ENCODE data around the gene CPE.

The CPE gene

DNA sequence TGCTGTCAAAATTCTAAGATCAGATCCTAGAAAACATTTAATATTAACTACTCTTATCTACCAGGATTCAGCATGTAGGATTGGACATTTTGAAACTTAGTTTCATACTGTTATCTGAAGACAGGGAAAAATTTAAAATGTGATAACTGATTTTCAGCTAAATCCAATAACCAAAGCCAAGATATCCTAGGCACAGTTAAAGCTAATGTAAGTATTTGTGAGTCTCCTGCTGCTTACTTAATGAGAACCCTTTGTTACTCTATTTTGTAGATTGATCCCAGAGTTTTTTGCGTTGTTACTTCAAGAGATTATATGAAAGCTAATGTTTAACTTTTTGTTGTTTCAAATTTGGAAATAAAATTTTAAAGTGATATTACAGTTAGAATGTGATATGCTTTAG, 2.0 kb downstream of the CPE start:
- Histone ChIP-seq H3K9me3 (replicated peaks in 1 of 2; ENCODE audit: control insufficient read depth in 2 of 2, insufficient read depth in 1 of 2, low read depth in 1 of 2, low read length in 2 of 2) (no peaks in the 10 kb centered on the region), H3K23ac (ENCODE audit: low read depth, low read length, poor library complexity) (no peak overlapping the region), H3K4me2 (ENCODE audit: insufficient read depth, low read length, poor library complexity, severe bottlenecking) (no peak overlapping the region), H3K4me1 (ENCODE audit: control insufficient read depth in 2 of 2, insufficient read depth in 1 of 2, low read depth in 1 of 2, low read length in 2 of 2) (peaks cover 11 to 16% of the 10 kb centered on the region in 2 donors), H3K18ac (ENCODE audit: low read length) (no peak overlapping the region), H3K36me3 (replicated peaks in 1 of 2; ENCODE audit: control insufficient read depth in 2 of 2, insufficient read depth in 2 of 2, low read length in 2 of 2) (no peaks in the 10 kb centered on the region), H3K27me3 (ENCODE audit: control insufficient read depth in 3 of 3, insufficient read depth in 3 of 3, low read depth in 1 of 3, low read length in 3 of 3) (peaks cover 0 to 9% (median 3%) of the 10 kb centered on the region in 3 experiments), H4K91ac (ENCODE audit: low read depth, low read length, poor library complexity) (no peak overlapping the region), H2BK120ac (ENCODE audit: low read depth, low read length) (no peak overlapping the region), H2BK15ac (ENCODE audit: low read length) (no peak overlapping the region), H2BK12ac (ENCODE audit: low read length) (no peak overlapping the region), H2BK5ac (ENCODE audit: low read length) (no peak overlapping the region), H3K4ac (ENCODE audit: low read length) (no peak overlapping the region), H3K14ac (ENCODE audit: low read length) (no peak overlapping the region), H3K4me3 (ENCODE audit: low read length in 2 of 2) (no peak overlapping the region), H2AFZ (ENCODE audit: low read length) (no peak overlapping the region), H3K27ac (replicated peaks; ENCODE audit: low read length) (no peak overlapping the region), H3K79me1 (ENCODE audit: low read depth, low read length) (peaks cover 4% of the 10 kb centered on the region), H3K9ac (ENCODE audit: low read depth, low read length, poor library complexity) (no peak overlapping the region), H4K8ac (ENCODE audit: low read depth, low read length) (no peak overlapping the region), H2AK5ac (ENCODE audit: low read depth, low read length) (no peak overlapping the region)
- DNase-seq (ENCODE audit: low spot score) = no peak
- WGBS, 2 donors (ENCODE audit: extremely low coverage in 2 of 2, insufficient read length in 2 of 2, insufficient replicate concordance in 1 of 2) = no CpG with 5 or more reads among the region's 1 CpG

GRCh38 chr4:165381821-165382373, 3.1 kb downstream of the CPE start:
- no peak overlapping the region for H2AK5ac ChIP-seq (ENCODE audit: low read depth, low read length)
- no peak overlapping the region for H3K4me2 ChIP-seq (ENCODE audit: insufficient read depth, low read length, poor library complexity, severe bottlenecking)
- no peak overlapping the region for H4K91ac ChIP-seq (ENCODE audit: low read depth, low read length, poor library complexity)
- H3K79me1 ChIP-seq (ENCODE audit: low read depth, low read length) = peaks cover 4% of the 10 kb centered on the region
- no peak overlapping the region for H3K18ac ChIP-seq (ENCODE audit: low read length)
- H2AFZ ChIP-seq (ENCODE audit: low read length) = no peak overlapping the region
- H3K9me3 ChIP-seq (replicated peaks in 1 of 2; ENCODE audit: control insufficient read depth in 2 of 2, insufficient read depth in 1 of 2, low read depth in 1 of 2, low read length in 2 of 2) = no peaks in the 10 kb centered on the region
- H3K9ac ChIP-seq (ENCODE audit: low read depth, low read length, poor library complexity) = no peak overlapping the region
- no CpG with 5 or more reads among the region's 3 CpGs for WGBS, 2 donors (ENCODE audit: extremely low coverage in 2 of 2, insufficient read length in 2 of 2, insufficient replicate concordance in 1 of 2)
- H2BK15ac ChIP-seq (ENCODE audit: low read length) = no peak overlapping the region
- H3K4me1 ChIP-seq (ENCODE audit: control insufficient read depth in 2 of 2, insufficient read depth in 1 of 2, low read depth in 1 of 2, low read length in 2 of 2) = peaks cover 11 to 16% of the 10 kb centered on the region in 2 donors
- H3K14ac ChIP-seq (ENCODE audit: low read length) = no peak overlapping the region
- peak; percentile 48 for DNase-seq (ENCODE audit: low spot score)
- H3K4me3 ChIP-seq (ENCODE audit: low read length in 2 of 2) = no peak overlapping the region
- H3K27ac ChIP-seq (replicated peaks; ENCODE audit: low read length) = no peak overlapping the region
- H2BK120ac ChIP-seq (ENCODE audit: low read depth, low read length) = no peak overlapping the region
- H4K8ac ChIP-seq (ENCODE audit: low read depth, low read length) = no peak overlapping the region
- H3K4ac ChIP-seq (ENCODE audit: low read length) = no peak overlapping the region
- peaks cover 0 to 9% (median 3%) of the 10 kb centered on the region in 3 experiments for H3K27me3 ChIP-seq (ENCODE audit: control insufficient read depth in 3 of 3, insufficient read depth in 3 of 3, low read depth in 1 of 3, low read length in 3 of 3)
- H2BK12ac ChIP-seq (ENCODE audit: low read length) = no peak overlapping the region
- H3K36me3 ChIP-seq (replicated peaks in 1 of 2; ENCODE audit: control insufficient read depth in 2 of 2, insufficient read depth in 2 of 2, low read length in 2 of 2) = no peaks in the 10 kb centered on the region
- no peak overlapping the region for H2BK5ac ChIP-seq (ENCODE audit: low read length)
- no peak overlapping the region for H3K23ac ChIP-seq (ENCODE audit: low read depth, low read length, poor library complexity)

DNA sequence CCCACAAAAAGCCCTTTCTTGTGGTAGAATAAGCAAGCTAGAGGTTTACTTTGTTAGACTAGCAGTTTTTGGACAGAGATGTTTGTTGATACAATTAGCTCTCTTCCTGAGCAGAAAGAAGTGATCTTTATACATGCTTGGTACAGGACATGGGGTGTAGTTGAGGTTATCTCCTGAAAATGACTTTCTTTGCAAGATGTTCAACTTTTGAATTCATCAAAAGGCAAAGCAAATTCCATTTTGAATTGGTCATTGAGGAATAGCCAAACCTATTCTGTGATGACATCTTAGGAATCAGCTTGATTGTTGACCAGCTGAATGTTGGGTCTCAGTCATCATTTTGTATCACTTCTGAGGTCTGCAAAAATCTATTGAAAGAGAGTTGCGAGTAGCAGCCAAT, 3.8 kb downstream of the CPE start:
- Histone ChIP-seq H2BK12ac (ENCODE audit: low read length) (no peak overlapping the region), H3K36me3 (replicated peaks in 1 of 2; ENCODE audit: control insufficient read depth in 2 of 2, insufficient read depth in 2 of 2, low read length in 2 of 2) (no peaks in the 10 kb centered on the region), H3K9me3 (replicated peaks in 1 of 2; ENCODE audit: control insufficient read depth in 2 of 2, insufficient read depth in 1 of 2, low read depth in 1 of 2, low read length in 2 of 2) (no peaks in the 10 kb centered on the region), H3K4me1 (ENCODE audit: control insufficient read depth in 2 of 2, insufficient read depth in 1 of 2, low read depth in 1 of 2, low read length in 2 of 2) (peaks cover 11 to 16% of the 10 kb centered on the region in 2 donors), H3K27ac (replicated peaks; ENCODE audit: low read length) (no peak overlapping the region), H3K79me1 (ENCODE audit: low read depth, low read length) (peaks cover 4% of the 10 kb centered on the region), H3K18ac (ENCODE audit: low read length) (no peak overlapping the region), H2BK5ac (ENCODE audit: low read length) (no peak overlapping the region), H3K9ac (ENCODE audit: low read depth, low read length, poor library complexity) (no peak overlapping the region), H3K14ac (ENCODE audit: low read length) (no peak overlapping the region), H4K91ac (ENCODE audit: low read depth, low read length, poor library complexity) (no peak overlapping the region), H4K8ac (ENCODE audit: low read depth, low read length) (no peak overlapping the region), H2BK120ac (ENCODE audit: low read depth, low read length) (no peak overlapping the region), H2AK5ac (ENCODE audit: low read depth, low read length) (no peak overlapping the region), H3K4me2 (ENCODE audit: insufficient read depth, low read length, poor library complexity, severe bottlenecking) (no peak overlapping the region), H3K4me3 (ENCODE audit: low read length in 2 of 2) (no peak overlapping the region), H2BK15ac (ENCODE audit: low read length) (no peak overlapping the region), H3K23ac (ENCODE audit: low read depth, low read length, poor library complexity) (no peak overlapping the region), H3K4ac (ENCODE audit: low read length) (no peak overlapping the region), H2AFZ (ENCODE audit: low read length) (no peak overlapping the region), H3K27me3 (ENCODE audit: control insufficient read depth in 3 of 3, insufficient read depth in 3 of 3, low read depth in 1 of 3, low read length in 3 of 3) (peaks cover 0 to 9% (median 3%) of the 10 kb centered on the region in 3 experiments)
- no peak for DNase-seq (ENCODE audit: low spot score)
- WGBS, 2 donors (ENCODE audit: extremely low coverage in 2 of 2, insufficient read length in 2 of 2, insufficient replicate concordance in 1 of 2) = no CpG with 5 or more reads among the region's 1 CpG

DNA sequence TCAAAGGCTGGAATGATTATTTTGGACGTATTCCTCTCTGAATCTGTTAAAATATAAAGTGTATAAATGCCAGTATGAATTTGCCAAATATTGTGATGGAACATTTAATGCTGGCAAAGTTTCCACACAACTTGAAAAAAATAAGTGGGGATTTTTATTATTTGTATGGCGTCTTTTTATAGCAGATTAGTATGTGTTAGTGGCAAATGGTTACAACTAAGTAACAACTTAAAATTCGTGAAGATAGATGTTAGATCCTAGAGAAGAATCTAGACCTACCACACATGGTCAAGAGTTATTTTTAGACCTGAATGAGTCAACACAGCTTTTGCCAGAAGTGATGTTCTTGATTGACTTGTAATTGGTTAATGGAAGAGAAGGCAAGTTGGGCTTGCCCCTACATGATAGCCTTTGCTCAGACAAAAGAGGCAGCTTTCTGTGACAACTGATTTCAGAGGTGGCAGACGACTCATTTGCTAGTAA, 4.8 kb downstream of the CPE start:
- H3K27me3 ChIP-seq (ENCODE audit: control insufficient read depth in 3 of 3, insufficient read depth in 3 of 3, low read depth in 1 of 3, low read length in 3 of 3) = peaks cover 0 to 5% (median 3%) of the 10 kb centered on the region in 3 experiments
- H3K9me3 ChIP-seq (replicated peaks in 1 of 2; ENCODE audit: control insufficient read depth in 2 of 2, insufficient read depth in 1 of 2, low read depth in 1 of 2, low read length in 2 of 2) = no peaks in the 10 kb centered on the region
- H3K9ac ChIP-seq (ENCODE audit: low read depth, low read length, poor library complexity) = no peak overlapping the region
- no peak overlapping the region for H2BK12ac ChIP-seq (ENCODE audit: low read length)
- H3K23ac ChIP-seq (ENCODE audit: low read depth, low read length, poor library complexity) = no peak overlapping the region
- no peak overlapping the region for H3K4me2 ChIP-seq (ENCODE audit: insufficient read depth, low read length, poor library complexity, severe bottlenecking)
- no peak overlapping the region for H2BK5ac ChIP-seq (ENCODE audit: low read length)
- no peak overlapping the region for H3K4ac ChIP-seq (ENCODE audit: low read length)
- no peak overlapping the region for H3K4me3 ChIP-seq (ENCODE audit: low read length in 2 of 2)
- no peak overlapping the region for H3K27ac ChIP-seq (replicated peaks; ENCODE audit: low read length)
- H2BK15ac ChIP-seq (ENCODE audit: low read length) = no peak overlapping the region
- no peak overlapping the region for H2BK120ac ChIP-seq (ENCODE audit: low read depth, low read length)
- no CpG with 5 or more reads among the region's 4 CpGs for WGBS, 2 donors (ENCODE audit: extremely low coverage in 2 of 2, insufficient read length in 2 of 2, insufficient replicate concordance in 1 of 2)
- H2AFZ ChIP-seq (ENCODE audit: low read length) = no peak overlapping the region
- no peak overlapping the region for H4K91ac ChIP-seq (ENCODE audit: low read depth, low read length, poor library complexity)
- H3K36me3 ChIP-seq (replicated peaks in 1 of 2; ENCODE audit: control insufficient read depth in 2 of 2, insufficient read depth in 2 of 2, low read length in 2 of 2) = no peaks in the 10 kb centered on the region
- H3K18ac ChIP-seq (ENCODE audit: low read length) = no peak overlapping the region
- H3K79me1 ChIP-seq (ENCODE audit: low read depth, low read length) = peaks cover 4% of the 10 kb centered on the region
- H3K4me1 ChIP-seq (ENCODE audit: control insufficient read depth in 2 of 2, insufficient read depth in 1 of 2, low read depth in 1 of 2, low read length in 2 of 2) = peaks cover 9 to 16% of the 10 kb centered on the region in 2 donors
- H4K8ac ChIP-seq (ENCODE audit: low read depth, low read length) = no peak overlapping the region
- no peak for DNase-seq (ENCODE audit: low spot score)
- no peak overlapping the region for H2AK5ac ChIP-seq (ENCODE audit: low read depth, low read length)
- H3K14ac ChIP-seq (ENCODE audit: low read length) = no peak overlapping the region
